ENCODE measurements around the gene PDCL2. TPM values are rescaled to one million over a fixed set of nuclear protein-coding genes. Genes with fewer than 3 reads are reported as not detected.

The PDCL2 gene
- total RNA-seq, 1 donor from 2014 or later, result not detected

DNA sequence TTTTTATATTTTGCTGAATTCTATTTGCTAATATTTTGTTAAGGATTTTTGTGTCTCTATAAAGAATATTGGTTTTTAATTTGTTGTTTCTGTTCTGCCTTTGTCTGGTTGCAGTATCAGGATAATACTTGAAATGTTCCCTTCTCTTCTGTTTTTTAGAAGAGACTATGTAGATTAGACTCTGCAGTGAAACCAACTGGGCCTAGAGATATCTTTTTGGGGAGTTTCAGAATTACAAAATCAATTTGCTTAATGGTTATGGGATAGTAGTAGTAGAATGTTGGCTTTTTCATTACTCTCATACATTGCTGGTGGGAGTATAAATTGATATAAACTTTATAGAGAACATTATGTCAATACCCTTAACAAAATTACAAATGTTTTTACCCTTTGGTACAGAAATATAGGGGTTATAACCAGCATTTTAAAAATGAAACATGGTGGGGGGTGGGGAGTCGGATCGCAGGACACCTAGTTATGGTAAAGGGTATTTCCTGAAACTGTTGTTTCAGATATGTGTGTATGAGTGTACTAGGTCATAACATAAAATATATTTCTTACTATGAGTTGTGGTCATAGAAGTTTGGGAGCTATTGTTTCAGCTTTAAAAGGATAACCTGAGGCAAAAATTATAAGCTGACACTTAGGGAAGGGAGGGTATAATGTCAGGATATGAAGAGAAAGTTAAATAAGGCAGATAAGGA lies 74.4 kb downstream of the PDCL2 start:
- TF ChIP-seq CTCF (IDR thresholded peaks at IDR 0.05), result no peak
- Histone ChIP-seq H3K36me3 (no peaks in the 10 kb centered on the region), H3K27ac (no peak overlapping the region), H3K4me1 (no peaks in the 10 kb centered on the region), H3K4me3 (no peak overlapping the region), H3K27me3 (no peaks in the 10 kb centered on the region), H3K9me3 (no peaks in the 10 kb centered on the region)
- no peak for ATAC-seq
- DNase-seq, result no peak
- intact Hi-C loops (cut with DNase I), result no loop called here

DNA sequence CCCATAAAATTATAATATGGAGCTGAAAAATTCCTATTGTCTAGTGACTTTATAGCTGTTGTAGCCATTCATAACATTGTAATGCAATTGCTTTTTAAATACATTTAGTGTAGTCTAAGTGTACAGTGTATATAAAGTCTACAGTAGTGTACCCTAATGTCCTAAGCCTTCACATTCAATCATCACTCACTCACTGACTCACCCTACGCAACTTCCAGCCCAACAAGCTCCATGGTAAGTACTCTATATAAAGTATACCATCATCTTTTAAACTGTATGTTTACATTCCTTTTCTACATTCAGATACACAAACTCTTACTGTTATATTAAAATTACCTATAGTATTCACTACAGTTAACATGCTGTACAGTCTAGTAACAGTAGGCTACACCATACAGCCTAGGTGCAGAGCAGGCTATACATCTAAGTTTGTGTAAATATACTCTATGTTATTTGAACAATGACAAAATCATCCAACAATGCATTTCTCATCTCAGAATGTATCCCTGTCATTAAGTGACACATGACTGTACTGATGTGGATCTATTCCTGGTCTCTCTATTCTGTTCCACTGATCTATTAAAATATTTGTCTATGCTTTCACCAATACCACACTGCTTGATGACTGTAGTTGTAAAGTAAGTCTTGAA lies 79.0 kb downstream of the PDCL2 start:
- no peak for TF ChIP-seq CTCF (IDR thresholded peaks at IDR 0.05)
- Histone ChIP-seq H3K27me3 (no peaks in the 10 kb centered on the region), H3K36me3 (no peaks in the 10 kb centered on the region), H3K4me1 (no peaks in the 10 kb centered on the region), H3K4me3 (no peak overlapping the region), H3K27ac (no peak overlapping the region), H3K9me3 (no peaks in the 10 kb centered on the region)
- intact Hi-C loops (cut with DNase I), result no loop called here
- ATAC-seq, result no peak
- no peak for DNase-seq

DNA sequence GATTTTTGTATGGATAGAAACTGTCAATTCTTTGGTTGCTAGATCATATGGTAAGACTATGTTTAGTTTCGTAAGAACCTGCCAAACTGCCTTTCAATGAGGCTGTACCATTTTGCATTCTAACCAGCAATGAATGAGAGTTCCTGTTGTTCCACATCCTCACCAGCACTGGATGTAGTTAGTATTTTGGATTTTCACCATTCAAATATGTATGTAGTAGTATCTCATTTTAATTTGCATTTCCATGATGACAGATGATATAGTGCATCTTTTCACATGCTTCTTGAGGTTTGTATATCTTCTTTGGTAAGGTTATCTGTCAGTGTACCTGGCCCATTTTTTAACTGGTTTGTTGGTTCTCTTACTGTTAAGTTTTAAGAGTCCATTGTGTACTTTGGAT lies 80.0 kb downstream of the PDCL2 start:
- no peaks in the 10 kb centered on the region for H3K36me3 ChIP-seq
- DNase-seq (no peak), ATAC-seq (no peak)
- H3K9me3 ChIP-seq, result no peaks in the 10 kb centered on the region
- H3K27me3 ChIP-seq, result no peaks in the 10 kb centered on the region
- H3K27ac ChIP-seq, result no peak overlapping the region
- H3K4me1 ChIP-seq, result no peaks in the 10 kb centered on the region
- TF ChIP-seq CTCF (IDR thresholded peaks at IDR 0.05), result no peak
- intact Hi-C loops (cut with DNase I), result no loop called here
- no peak overlapping the region for H3K4me3 ChIP-seq

GRCh38 chr4:55510685-55511084 lies 81.4 kb downstream of the PDCL2 start:
- Histone ChIP-seq H3K36me3 (no peaks in the 10 kb centered on the region), H3K27me3 (no peaks in the 10 kb centered on the region), H3K27ac (no peak overlapping the region), H3K9me3 (no peaks in the 10 kb centered on the region), H3K4me3 (no peak overlapping the region), H3K4me1 (no peaks in the 10 kb centered on the region)
- DNase-seq (no peak), ATAC-seq (no peak)
- no peak for TF ChIP-seq CTCF (IDR thresholded peaks at IDR 0.05)
- intact Hi-C loops (cut with DNase I), result no loop called here

- Histone ChIP-seq H3K27ac (no peak overlapping the region), H3K4me1 (no peaks in the 10 kb centered on the region), H3K9me3 (no peaks in the 10 kb centered on the region), H3K4me3 (no peak overlapping the region), H3K36me3 (no peaks in the 10 kb centered on the region), H3K27me3 (no peaks in the 10 kb centered on the region)
- no peak for DNase-seq
- intact Hi-C loops (cut with DNase I), result no loop called here
- no peak for TF ChIP-seq CTCF (IDR thresholded peaks at IDR 0.05)
- no peak for ATAC-seq
Observed at GRCh38 chr4:55509266-55509665, 82.8 kb downstream of the PDCL2 start.
